PC-3 (cell line): ENCODE results near the gene IL18RAP. TPM values are rescaled to one million over a fixed set of nuclear protein-coding genes. Genes with fewer than 3 reads are reported as not detected.

ENCODE experiments used
- ATAC-seq: fragments of 200-7000 bp; cut with Tn5 transposase; 2 replicates; pipeline ENCODE4 v1.9.1; 2020; ENCODE audit warnings: mild to moderate bottlenecking, moderate library complexity
- BruUV-seq: library from RNA; stranded (reverse); fragments of 400-500 nt; replicated peaks from 2 replicates; lab custom pipeline; 2021; lab: Mats Ljungman, UMichigan
- CTCF ChIA-PET: fragments of 300-600 bp; sonication (Branson Sonifier 250); formaldehyde crosslinking; loops from one replicate; lab custom pipeline; 2022; ENCODE audit warnings: antibody characterized with exemption; lab: Charles Lee
- POLR2A ChIA-PET: fragments of 300-600 bp; sonication (Branson Sonifier 250); formaldehyde crosslinking; loops from one replicate; lab custom pipeline; 2022; ENCODE audit warnings: antibody characterized with exemption; ENCODE audit not compliant: unreplicated experiment; lab: Charles Lee
- DNase-seq: peaks from one replicate; pipeline ENCODE4 v3.0.0-alpha.2; 2015
- H2AFZ ChIP-seq: fragments of 300-600 bp; sonication (generic); 2 replicates; pipeline ENCODE4 v1.6.0; 2016; ENCODE audit warnings: antibody characterized with exemption, low read length
- H3F3A ChIP-seq: fragments of 300-600 bp; sonication (generic); one replicate; pipeline ENCODE4 v1.6.0; 2017; ENCODE audit warnings: antibody characterized with exemption, low read length, control low read depth, mild to moderate bottlenecking; ENCODE audit not compliant: unreplicated experiment
- H3K27ac ChIP-seq: fragments of 300-600 bp; sonication (generic); 2 replicates; pipeline ENCODE4 v1.5.1; 2016; ENCODE audit warnings: mild to moderate bottlenecking, low read length
- H3K27me3 ChIP-seq: fragments of 300-600 bp; sonication (generic); 2 replicates; pipeline ENCODE4 v1.6.1; 2016; ENCODE audit warnings: low read length, mixed read lengths
- H3K36me3 ChIP-seq: fragments of 300-600 bp; sonication (generic); 2 replicates; pipeline ENCODE4 v1.6.1; 2016; ENCODE audit warnings: low read depth, mixed run types, low read length, mixed read lengths
- H3K4me1 ChIP-seq: fragments of 300-600 bp; sonication (generic); 2 replicates; pipeline ENCODE4 v1.5.1; 2016; ENCODE audit warnings: low read length; ENCODE audit not compliant: insufficient read depth
- H3K4me2 ChIP-seq: fragments of 300-600 bp; sonication (generic); 2 replicates; pipeline ENCODE4 v1.6.0; 2016; ENCODE audit warnings: low read length
- H3K4me3 ChIP-seq: fragments of 300-600 bp; sonication (generic); 2 replicates; pipeline ENCODE4 v1.5.1; 2016; ENCODE audit warnings: mild to moderate bottlenecking, low read length, mixed read lengths
- H3K79me2 ChIP-seq: fragments of 300-600 bp; sonication (generic); 2 replicates; pipeline ENCODE4 v1.6.1; 2017; ENCODE audit warnings: low read length, mixed read lengths
- H3K9ac ChIP-seq: fragments of 300-600 bp; sonication (generic); 2 replicates; pipeline ENCODE4 v1.6.0; 2016; ENCODE audit warnings: mild to moderate bottlenecking, low read length
- H3K9me2 ChIP-seq: fragments of 300-600 bp; sonication (generic); replicated peaks from 2 replicates; pipeline ENCODE4 v1.6.1; 2016; ENCODE audit warnings: mixed run types, low read length, mixed read lengths
- H3K9me3 ChIP-seq: fragments of 300-600 bp; sonication (generic); 2 replicates; pipeline ENCODE4 v1.6.1; 2016; ENCODE audit warnings: low read length, mixed read lengths
- H4K20me1 ChIP-seq: fragments of 300-600 bp; sonication (generic); 2 replicates; pipeline ENCODE4 v1.6.1; 2016; ENCODE audit warnings: low read length, mixed read lengths
- EZH2 ChIP-seq: fragments of 300-600 bp; sonication (generic); IDR thresholded peaks from one replicate; pipeline ENCODE4 v1.6.1; 2017; ENCODE audit warnings: antibody characterized with exemption, mild to moderate bottlenecking, low read length; ENCODE audit not compliant: unreplicated experiment
- EZH2phosphoT487 ChIP-seq: fragments of 300-600 bp; sonication (generic); IDR thresholded peaks from 2 replicates; pipeline ENCODE4 v1.6.1; 2018; ENCODE audit warnings: mild to moderate bottlenecking, antibody characterized with exemption, low read length, borderline replicate concordance
- intact Hi-C: fragments of 100-400 bp; cut with micrococcal nuclease; formaldehyde crosslinking; loops from 2 replicates; pipeline ENCODE4 v1.9.0; 2023
- total RNA-seq: library from RNA; depleted of rRNA; stranded (reverse); fragments of >200 nt; gene quantifications from 2 replicates; pipeline ENCODE4 v1.2.3, GENCODE V29; 2014
- TF ChIP-seq, protein P1 (sequence below): fragments of 300-600 bp; sonication (generic); conservative IDR thresholded peaks from 2 replicates; pipeline ENCODE4 v1.5.1; 2017; ENCODE audit warnings: antibody characterized with exemption, low read depth, mild to moderate bottlenecking, low read length

Gene IL18RAP
- total RNA-seq, 1 experiment from 2014 or later: not detected

DNA sequence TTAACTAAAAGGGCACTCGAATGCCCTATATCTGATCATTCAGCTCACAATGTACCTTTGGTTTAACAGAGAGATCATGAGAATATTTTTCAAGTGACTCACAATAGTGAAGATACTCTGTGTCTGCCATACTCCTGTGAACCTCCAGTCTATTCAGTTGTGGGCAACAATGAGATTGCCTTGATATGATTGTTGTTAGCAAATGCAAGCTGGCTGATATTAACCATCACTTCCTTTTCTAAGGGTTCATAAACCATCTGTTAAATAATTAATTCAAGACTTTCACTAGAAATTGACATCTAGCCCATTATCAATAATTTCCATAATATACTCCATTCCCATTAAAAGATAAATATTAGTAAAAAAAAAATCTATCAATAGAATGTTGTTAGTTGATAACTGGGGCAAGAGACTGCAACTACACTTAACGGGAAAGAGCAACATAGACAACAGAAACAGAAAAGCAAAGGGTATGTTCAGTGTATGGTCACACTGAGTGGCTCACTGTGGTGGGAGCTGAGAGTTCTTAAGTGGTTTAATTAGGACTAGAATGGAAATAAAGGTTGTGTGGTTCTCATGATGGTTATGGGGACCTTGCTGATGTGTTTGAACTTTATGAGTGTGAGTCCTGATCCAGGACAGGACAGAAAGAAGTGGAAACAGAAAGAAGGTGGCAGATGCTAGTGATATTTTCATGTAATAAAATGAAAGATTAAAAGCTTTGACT, 11.9 kb downstream of the IL18RAP start:
- ATAC-seq (no peak), DNase-seq (no peak)
- H3K4me3 ChIP-seq: no peak overlapping the region
- H3K9me3 ChIP-seq: no peaks in the 10 kb centered on the region
- peaks cover 4% of the 10 kb centered on the region; the same call in 1 of the 2 replicates for H3K27me3 ChIP-seq
- TF ChIP-seq EZH2phosphoT487 (no peak), EZH2 (no peak)
- TF ChIP-seq, protein P1, sequence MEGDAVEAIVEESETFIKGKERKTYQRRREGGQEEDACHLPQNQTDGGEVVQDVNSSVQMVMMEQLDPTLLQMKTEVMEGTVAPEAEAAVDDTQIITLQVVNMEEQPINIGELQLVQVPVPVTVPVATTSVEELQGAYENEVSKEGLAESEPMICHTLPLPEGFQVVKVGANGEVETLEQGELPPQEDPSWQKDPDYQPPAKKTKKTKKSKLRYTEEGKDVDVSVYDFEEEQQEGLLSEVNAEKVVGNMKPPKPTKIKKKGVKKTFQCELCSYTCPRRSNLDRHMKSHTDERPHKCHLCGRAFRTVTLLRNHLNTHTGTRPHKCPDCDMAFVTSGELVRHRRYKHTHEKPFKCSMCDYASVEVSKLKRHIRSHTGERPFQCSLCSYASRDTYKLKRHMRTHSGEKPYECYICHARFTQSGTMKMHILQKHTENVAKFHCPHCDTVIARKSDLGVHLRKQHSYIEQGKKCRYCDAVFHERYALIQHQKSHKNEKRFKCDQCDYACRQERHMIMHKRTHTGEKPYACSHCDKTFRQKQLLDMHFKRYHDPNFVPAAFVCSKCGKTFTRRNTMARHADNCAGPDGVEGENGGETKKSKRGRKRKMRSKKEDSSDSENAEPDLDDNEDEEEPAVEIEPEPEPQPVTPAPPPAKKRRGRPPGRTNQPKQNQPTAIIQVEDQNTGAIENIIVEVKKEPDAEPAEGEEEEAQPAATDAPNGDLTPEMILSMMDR: no peak
- no peak overlapping the region for H3K27ac ChIP-seq
- H4K20me1 ChIP-seq: no peaks in the 10 kb centered on the region
- no peaks in the 10 kb centered on the region for H3F3A ChIP-seq
- ChIA-PET POLR2A (no interaction called here), CTCF (no interaction called here)
- BruUV-seq: no TSS peak
- H3K4me1 ChIP-seq: no peaks in the 10 kb centered on the region
- no peaks in the 10 kb centered on the region for H3K36me3 ChIP-seq
- intact Hi-C loops: no loop called here
- H3K4me2 ChIP-seq: no peak overlapping the region
- no peaks in the 10 kb centered on the region for H3K9me2 ChIP-seq
- H3K9ac ChIP-seq: no peak overlapping the region
- H3K79me2 ChIP-seq: no peaks in the 10 kb centered on the region
- no peak overlapping the region for H2AFZ ChIP-seq

DNA sequence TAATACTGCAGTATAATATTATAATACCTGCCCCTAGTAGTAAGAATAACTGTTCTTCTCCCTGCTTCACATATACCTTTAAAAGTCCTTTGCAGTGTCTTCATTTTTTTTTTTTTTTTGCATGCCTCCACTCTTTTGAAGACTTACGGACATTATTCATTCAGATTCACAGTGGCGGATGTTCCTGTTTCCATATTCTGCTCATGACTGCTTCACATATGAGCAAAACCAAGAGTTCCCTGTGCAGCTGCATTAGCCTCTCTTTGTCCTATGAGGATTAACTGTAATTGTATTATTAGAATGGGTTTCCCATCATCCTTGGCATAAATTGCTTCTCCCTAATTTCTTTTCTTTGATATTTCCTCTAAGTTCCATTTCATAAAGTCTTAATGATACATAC, 12.8 kb downstream of the IL18RAP start:
- ChIA-PET POLR2A (no interaction called here), CTCF (no interaction called here)
- Histone ChIP-seq H4K20me1 (no peaks in the 10 kb centered on the region), H3K79me2 (no peaks in the 10 kb centered on the region), H3K9me2 (no peaks in the 10 kb centered on the region), H3F3A (no peaks in the 10 kb centered on the region), H3K36me3 (no peaks in the 10 kb centered on the region), H3K4me3 (no peak overlapping the region), H3K27me3 (no peaks in the 10 kb centered on the region), H3K27ac (no peak overlapping the region), H3K9me3 (no peaks in the 10 kb centered on the region), H3K9ac (no peak overlapping the region), H3K4me2 (no peak overlapping the region), H2AFZ (no peak overlapping the region), H3K4me1 (no peaks in the 10 kb centered on the region)
- ATAC-seq (no peak), DNase-seq (no peak)
- intact Hi-C loops: no loop called here
- no peak for TF ChIP-seq EZH2phosphoT487
- TF ChIP-seq, protein P1: no peak
- no peak for TF ChIP-seq EZH2
- BruUV-seq: no TSS peak

DNA sequence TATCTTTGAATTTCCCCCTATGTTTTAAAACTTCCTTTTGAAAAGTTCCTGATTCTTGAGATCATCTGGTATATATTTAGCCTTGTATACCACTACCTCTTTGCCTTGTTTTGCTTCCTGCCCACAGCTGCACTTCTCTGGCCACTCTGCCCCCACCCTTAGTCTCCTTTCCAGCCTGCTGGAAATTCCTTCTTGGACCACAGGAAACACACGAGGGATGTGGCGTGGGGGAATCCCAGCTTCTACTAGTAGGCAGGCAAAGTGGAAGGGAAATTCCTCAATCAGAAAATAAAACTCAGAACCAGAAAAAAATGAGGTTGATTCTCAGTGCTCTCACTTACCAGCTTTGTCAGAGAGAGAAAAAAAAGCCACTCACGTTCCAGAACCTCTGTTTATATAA, 13.4 kb downstream of the IL18RAP start:
- H2AFZ ChIP-seq: no peak overlapping the region
- no peaks in the 10 kb centered on the region for H3K9me3 ChIP-seq
- no TSS peak for BruUV-seq
- POLR2A ChIA-PET: no interaction called here
- TF ChIP-seq EZH2phosphoT487: no peak
- TF ChIP-seq, protein P1: no peak
- no peak for TF ChIP-seq EZH2
- H3K4me2 ChIP-seq: no peak overlapping the region
- no peak overlapping the region for H3K9ac ChIP-seq
- CTCF ChIA-PET: interaction anchor here (0.6 kb wide), 1 partner anchor 427 kb away, joined by 6 read pairs; no protein-coding TSS in a partner anchor
- no peaks in the 10 kb centered on the region for H3K36me3 ChIP-seq
- ATAC-seq (no peak), DNase-seq (no peak)
- no peak overlapping the region for H3K4me3 ChIP-seq
- no peaks in the 10 kb centered on the region for H3K27me3 ChIP-seq
- no peaks in the 10 kb centered on the region for H3K79me2 ChIP-seq
- H3K4me1 ChIP-seq: no peaks in the 10 kb centered on the region
- H3K9me2 ChIP-seq: no peaks in the 10 kb centered on the region
- no peak overlapping the region for H3K27ac ChIP-seq
- no peaks in the 10 kb centered on the region for H3F3A ChIP-seq
- intact Hi-C loops: no loop called here
- H4K20me1 ChIP-seq: no peaks in the 10 kb centered on the region
